Activated naive CD4-positive, alpha-beta T cell treated with anti-CD3 and anti-CD28 coated beads, Interleukin-2, amount 50 U/mL, for 24 hours (primary cell): ENCODE measurements around the gene SLC25A39.
"Not testable (repeated sequence)": the region's sequence is repeated elsewhere in the genome, so short reads cannot be mapped to it uniquely, and the experiment has no call there.

Source experiments
- H3K27ac Mint-ChIP-seq: one replicate; pipeline ENCODE4 v1.8.0; 2021; ENCODE audit warnings: mild to moderate bottlenecking, mixed read lengths
- H3K27me3 Mint-ChIP-seq: one replicate; pipeline ENCODE4 v1.8.0; 2021; ENCODE audit warnings: mixed read lengths
- H3K36me3 Mint-ChIP-seq: one replicate; pipeline ENCODE4 v1.8.0; 2021; ENCODE audit warnings: mixed read lengths
- H3K4me1 Mint-ChIP-seq: one replicate; pipeline ENCODE4 v1.8.0; 2021; ENCODE audit warnings: mixed read lengths
- H3K4me3 Mint-ChIP-seq: one replicate; pipeline ENCODE4 v1.8.0; 2021; ENCODE audit warnings: mild to moderate bottlenecking, mixed read lengths
- H3K9me3 Mint-ChIP-seq: one replicate; pipeline ENCODE4 v1.8.0; 2021; ENCODE audit warnings: mixed read lengths

SLC25A39 gene

GRCh38 chr17:44347206-44348055 lies 22.8 kb upstream of the SLC25A39 start:
- not testable (repeated sequence) for H3K4me3 Mint-ChIP-seq, H3K27ac Mint-ChIP-seq, H3K36me3 Mint-ChIP-seq, H3K27me3 Mint-ChIP-seq, H3K9me3 Mint-ChIP-seq
- peaks cover 16% of the 10 kb centered on the region for H3K4me1 Mint-ChIP-seq

- peak overlapping the region; percentile 95 for H3K4me3 Mint-ChIP-seq
- no peaks in the 10 kb centered on the region for H3K36me3 Mint-ChIP-seq
- H3K27me3 Mint-ChIP-seq: no peaks in the 10 kb centered on the region
- no peak overlapping the region for H3K27ac Mint-ChIP-seq
- no peaks in the 10 kb centered on the region for H3K9me3 Mint-ChIP-seq
- H3K4me1 Mint-ChIP-seq: peaks cover 16% of the 10 kb centered on the region
These were observed 21.6 kb upstream of the SLC25A39 start for GRCh38 chr17:44346064-44346844.

GRCh38 chr17:44345454-44346026 lies 20.9 kb upstream of the SLC25A39 start:
- Mint-ChIP-seq H3K9me3 (no peaks in the 10 kb centered on the region), H3K4me1 (peaks cover 16% of the 10 kb centered on the region), H3K4me3 (peak overlapping the region; percentile 95), H3K27ac (no peak overlapping the region), H3K27me3 (no peaks in the 10 kb centered on the region), H3K36me3 (no peaks in the 10 kb centered on the region)

GRCh38 chr17:44344939-44345453 lies 20.4 kb upstream of the SLC25A39 start, which contains the start of gene GRN:
Gene GRN, plus strand, starts transcription at chr17:44345302. Its CDS starts 3,863 bp downstream, at chr17:44349165.
- Mint-ChIP-seq H3K36me3 (no peaks in the 10 kb centered on the region), H3K4me1 (peaks cover 16% of the 10 kb centered on the region), H3K9me3 (no peaks in the 10 kb centered on the region), H3K27ac (peak within 1 kb of the TSS; percentile 26), H3K4me3 (peak within 1 kb of the TSS; percentile 95), H3K27me3 (no peaks in the 10 kb centered on the region)

GRCh38 chr17:44343510-44344209 lies 19.0 kb upstream of the SLC25A39 start:
- peaks cover 16% of the 10 kb centered on the region for H3K4me1 Mint-ChIP-seq
- no peaks in the 10 kb centered on the region for H3K27me3 Mint-ChIP-seq
- H3K27ac Mint-ChIP-seq: no peak overlapping the region
- no peaks in the 10 kb centered on the region for H3K9me3 Mint-ChIP-seq
- H3K4me3 Mint-ChIP-seq: no peak overlapping the region
- no peaks in the 10 kb centered on the region for H3K36me3 Mint-ChIP-seq

- not testable (repeated sequence) for H3K9me3 Mint-ChIP-seq, H3K27ac Mint-ChIP-seq, H3K4me1 Mint-ChIP-seq, H3K36me3 Mint-ChIP-seq, H3K27me3 Mint-ChIP-seq, H3K4me3 Mint-ChIP-seq
These were observed 15.9 kb upstream of the SLC25A39 start for GRCh38 chr17:44340553-44340952.

- H3K27ac Mint-ChIP-seq: peak overlapping the region; percentile 23
- H3K4me1 Mint-ChIP-seq: no peaks in the 10 kb centered on the region
- no peak overlapping the region for H3K4me3 Mint-ChIP-seq
- no peaks in the 10 kb centered on the region for H3K36me3 Mint-ChIP-seq
- no peaks in the 10 kb centered on the region for H3K9me3 Mint-ChIP-seq
- no peaks in the 10 kb centered on the region for H3K27me3 Mint-ChIP-seq
These were observed 14.1 kb upstream of the SLC25A39 start for GRCh38 chr17:44338702-44339101.

GRCh38 chr17:44335968-44336367 lies 11.3 kb upstream of the SLC25A39 start:
- H3K27me3 Mint-ChIP-seq: no peaks in the 10 kb centered on the region

GRCh38 chr17:44335564-44335963 lies 10.9 kb upstream of the SLC25A39 start:
- H3K27me3 Mint-ChIP-seq: no peaks in the 10 kb centered on the region
- no peaks in the 10 kb centered on the region for H3K9me3 Mint-ChIP-seq
- H3K36me3 Mint-ChIP-seq: no peaks in the 10 kb centered on the region
- H3K27ac Mint-ChIP-seq: no peak overlapping the region
- no peak overlapping the region for H3K4me3 Mint-ChIP-seq
- H3K4me1 Mint-ChIP-seq: peaks cover 5% of the 10 kb centered on the region

More at GRCh38 chr17:44335968-44336367, 11.3 kb upstream of the SLC25A39 start:
- Mint-ChIP-seq H3K27ac (no peak overlapping the region), H3K4me1 (peaks cover 5% of the 10 kb centered on the region), H3K36me3 (no peaks in the 10 kb centered on the region), H3K4me3 (no peak overlapping the region), H3K9me3 (no peaks in the 10 kb centered on the region)

GRCh38 chr17:44334727-44335126 lies 10.1 kb upstream of the SLC25A39 start:
- peaks cover 5% of the 10 kb centered on the region for H3K4me1 Mint-ChIP-seq
- no peak overlapping the region for H3K27ac Mint-ChIP-seq
- no peaks in the 10 kb centered on the region for H3K27me3 Mint-ChIP-seq
- no peaks in the 10 kb centered on the region for H3K9me3 Mint-ChIP-seq
- no peak overlapping the region for H3K4me3 Mint-ChIP-seq
- no peaks in the 10 kb centered on the region for H3K36me3 Mint-ChIP-seq

- no peaks in the 10 kb centered on the region for H3K27me3 Mint-ChIP-seq
- no peak overlapping the region for H3K4me3 Mint-ChIP-seq
- H3K27ac Mint-ChIP-seq: no peak overlapping the region
- H3K9me3 Mint-ChIP-seq: no peaks in the 10 kb centered on the region
- H3K4me1 Mint-ChIP-seq: peaks cover 5% of the 10 kb centered on the region
- H3K36me3 Mint-ChIP-seq: no peaks in the 10 kb centered on the region
These were observed 9.7 kb upstream of the SLC25A39 start for GRCh38 chr17:44334315-44334714.

- Mint-ChIP-seq H3K27me3 (no peaks in the 10 kb centered on the region), H3K36me3 (no peaks in the 10 kb centered on the region), H3K4me1 (peaks cover 5% of the 10 kb centered on the region), H3K9me3 (no peaks in the 10 kb centered on the region), H3K27ac (no peak overlapping the region), H3K4me3 (no peak overlapping the region)
These were observed 8.7 kb upstream of the SLC25A39 start for GRCh38 chr17:44333371-44333770.

GRCh38 chr17:44331249-44331760 lies 6.7 kb upstream of the SLC25A39 start:
- H3K27me3 Mint-ChIP-seq: no peaks in the 10 kb centered on the region
- H3K9me3 Mint-ChIP-seq: no peaks in the 10 kb centered on the region
- peaks cover 15% of the 10 kb centered on the region for H3K4me1 Mint-ChIP-seq
- no peak overlapping the region for H3K4me3 Mint-ChIP-seq
- no peak overlapping the region for H3K27ac Mint-ChIP-seq
- no peaks in the 10 kb centered on the region for H3K36me3 Mint-ChIP-seq

GRCh38 chr17:44330263-44330662 lies 5.6 kb upstream of the SLC25A39 start:
- H3K9me3 Mint-ChIP-seq, H3K27me3 Mint-ChIP-seq: not testable (repeated sequence)

GRCh38 chr17:44329516-44329915 lies 4.9 kb upstream of the SLC25A39 start:
- H3K4me3 Mint-ChIP-seq, H3K9me3 Mint-ChIP-seq, H3K27ac Mint-ChIP-seq, H3K36me3 Mint-ChIP-seq, H3K27me3 Mint-ChIP-seq: not testable (repeated sequence)
- peaks cover 15% of the 10 kb centered on the region for H3K4me1 Mint-ChIP-seq

More at GRCh38 chr17:44330263-44330662, 5.6 kb upstream of the SLC25A39 start:
- not testable (repeated sequence) for H3K27ac Mint-ChIP-seq, H3K4me3 Mint-ChIP-seq, H3K36me3 Mint-ChIP-seq
- peaks cover 15% of the 10 kb centered on the region for H3K4me1 Mint-ChIP-seq
